H1 (cell line): ENCODE measurements around the gene ITGA11.

ENCODE experiments used
- CREB1 ChIP-seq: IDR thresholded peaks from 2 replicates; pipeline ENCODE4 v1.6.1; 2012; ENCODE audit warnings: inconsistent platforms
- CTCF ChIP-seq, 3 experiments: IDR thresholded peaks; 1 replicate in 2 of 3; 2 replicates in 1 of 3; pipeline versions ENCODE4 v1.5.1 to v1.6.1; 2011; ENCODE audit warnings: low read length in 3 of 3, mild to moderate bottlenecking in 3 of 3, inconsistent platforms in 2 of 3, low read depth in 1 of 3, moderate library complexity in 1 of 3; ENCODE audit not compliant: insufficient read depth in 1 of 3; ENCODE audit errors: control extremely low read depth in 1 of 3
- EGR1 ChIP-seq: IDR thresholded peaks from 2 replicates; pipeline ENCODE4 v1.6.1; 2011; ENCODE audit warnings: low read depth, low read length, borderline replicate concordance
- GTF2F1 ChIP-seq: IDR thresholded peaks from 2 replicates; pipeline ENCODE4 v1.6.1; 2012; ENCODE audit warnings: low read depth, low read length, improper control_type of control experiment, borderline replicate concordance
- JUN ChIP-seq: IDR thresholded peaks from 2 replicates; pipeline ENCODE4 v1.6.1; 2011; ENCODE audit warnings: low read depth, mild to moderate bottlenecking, improper control_type of control experiment, low read length
- NRF1 ChIP-seq: IDR thresholded peaks from 2 replicates; pipeline ENCODE4 v1.6.1; 2011; ENCODE audit warnings: mild to moderate bottlenecking, low read depth, low read length, improper control_type of control experiment
- POLR2A ChIP-seq, 2 experiments: IDR thresholded peaks; 1 replicate in 1 of 2; 2 replicates in 1 of 2; pipeline ENCODE4 v1.6.1; 2011; ENCODE audit warnings: low read depth in 2 of 2, low read length in 2 of 2, mild to moderate bottlenecking in 2 of 2; ENCODE audit errors: control extremely low read depth in 1 of 2
- RAD21 ChIP-seq, 2 experiments: IDR thresholded peaks in 1 of 2; conservative IDR thresholded peaks in 1 of 2; 2 replicates each; pipeline ENCODE4 v1.6.1; 2011; ENCODE audit warnings: low read depth in 2 of 2, low read length in 2 of 2, improper control_type of control experiment in 1 of 2, inconsistent platforms in 1 of 2, mild to moderate bottlenecking in 1 of 2, moderate library complexity in 1 of 2
- SIRT6 ChIP-seq: IDR thresholded peaks from one replicate; pipeline ENCODE4 v1.7.1; 2012; ENCODE audit warnings: low read length, inconsistent platforms
- SUZ12 ChIP-seq: fragments of 200-600 bp; sonication (generic); IDR thresholded peaks from 2 replicates; pipeline ENCODE4 v1.6.1; 2012; ENCODE audit warnings: mild to moderate bottlenecking, inconsistent platforms, low read length, moderate library complexity, mixed read lengths
- TEAD4 ChIP-seq: IDR thresholded peaks from 2 replicates; pipeline ENCODE4 v1.6.1; 2012; ENCODE audit warnings: low read depth, low read length, inconsistent platforms, mixed read lengths
- USF2 ChIP-seq: IDR thresholded peaks from 2 replicates; pipeline ENCODE4 v1.6.1; 2011; ENCODE audit warnings: low read length, improper control_type of control experiment

- TF ChIP-seq JUN = no peak
- no peak for TF ChIP-seq POLR2A (IDR thresholded peaks at IDR 0.05; ENCODE audit: control extremely low read depth in 1 of 2, low read depth in 2 of 2, low read length in 2 of 2)
- TF ChIP-seq SUZ12 = no peak
- no peak for TF ChIP-seq CREB1
- no peak for TF ChIP-seq EGR1
- TF ChIP-seq NRF1 = no peak
- no peak for TF ChIP-seq USF2
- TF ChIP-seq RAD21 (IDR thresholded peaks at IDR 0.05 in 1 of 2, conservative IDR thresholded peaks at IDR 0.05 in 1 of 2; ENCODE audit: low read depth in 2 of 2, low read length in 2 of 2) = no peak
- TF ChIP-seq GTF2F1 = no peak
- no peak for TF ChIP-seq CTCF (IDR thresholded peaks at IDR 0.05; ENCODE audit: control extremely low read depth in 1 of 3, insufficient read depth in 1 of 3, low read depth in 1 of 3, low read length in 3 of 3)
- no peak for TF ChIP-seq TEAD4
- no peak for TF ChIP-seq SIRT6
Observed at GRCh38 chr15:68391121-68391520, 40.8 kb downstream of the ITGA11 start.
